CD14-positive monocyte (primary cell): ENCODE measurements around the gene SH2D4B. TPM values are rescaled to one million over a fixed set of nuclear protein-coding genes. Genes with fewer than 3 reads are reported as not detected.

Experiments
- DNase-seq, 3 donors: peaks; one replicate each; pipeline ENCODE4 v3.0.0-alpha.2; 2011 to 2022
- H2AFZ ChIP-seq: 2 replicates; pipeline ENCODE4 v1.6.0; 2012; ENCODE audit warnings: mild to moderate bottlenecking, low read depth, low read length, inconsistent platforms; ENCODE audit not compliant: insufficient read depth, poor library complexity, severe bottlenecking
- H3K27ac ChIP-seq, 2 donors: 1 replicate in 1 of 2; 2 replicates in 1 of 2; pipeline ENCODE4 v1.5.1; 2012 to 2013; ENCODE audit warnings: low read length in 2 of 2, control low read depth in 1 of 2, inconsistent platforms in 1 of 2, low read depth in 1 of 2, mild to moderate bottlenecking in 1 of 2
- H3K27me3 ChIP-seq, 2 donors: one replicate each; pipeline versions ENCODE4 v1.6.0 to v1.6.1; 2011 to 2013; ENCODE audit warnings: low read length in 2 of 2; ENCODE audit not compliant: control insufficient read depth in 2 of 2, insufficient read depth in 2 of 2
- H3K36me3 ChIP-seq, 2 donors: replicated peaks in 1 of 2; 1 replicate in 1 of 2; 2 replicates in 1 of 2; pipeline versions ENCODE4 v1.5.1 to v1.6.1; 2012 to 2013; ENCODE audit warnings: low read length in 2 of 2, control low read depth in 1 of 2, inconsistent platforms in 1 of 2, mild to moderate bottlenecking in 1 of 2; ENCODE audit not compliant: insufficient read depth in 2 of 2, control insufficient read depth in 1 of 2
- H3K4me1 ChIP-seq, 2 donors: 1 replicate in 1 of 2; 2 replicates in 1 of 2; pipeline versions ENCODE4 v1.5.1 to v1.6.1; 2012 to 2013; ENCODE audit warnings: low read length in 2 of 2, control low read depth in 1 of 2, inconsistent platforms in 1 of 2, mild to moderate bottlenecking in 1 of 2, moderate library complexity in 1 of 2; ENCODE audit not compliant: insufficient read depth in 2 of 2, control insufficient read depth in 1 of 2
- H3K4me2 ChIP-seq: replicated peaks from 2 replicates; pipeline ENCODE3; 2012; ENCODE audit warnings: low read length, moderate library complexity, mild to moderate bottlenecking; ENCODE audit not compliant: poor library complexity, severe bottlenecking; ENCODE audit errors: extremely low read depth
- H3K4me3 ChIP-seq, 3 experiments: fragments of 200-600 bp in 1 of 3; sonication (generic) in 1 of 3; replicated peaks in 1 of 3; 1 replicate in 2 of 3; 2 replicates in 1 of 3; pipeline ENCODE4 v1.5.1; 2011 to 2013; ENCODE audit warnings: low read length in 3 of 3, mild to moderate bottlenecking in 3 of 3, control low read depth in 2 of 3, low read depth in 2 of 3, inconsistent platforms in 1 of 3, moderate library complexity in 1 of 3
- H3K79me2 ChIP-seq: 2 replicates; pipeline ENCODE4 v1.6.0; 2012; ENCODE audit warnings: mild to moderate bottlenecking, control low read depth, inconsistent platforms, low read length, moderate library complexity; ENCODE audit not compliant: insufficient read depth
- H3K9ac ChIP-seq: 2 replicates; pipeline ENCODE4 v1.6.0; 2017; ENCODE audit warnings: low read length, mild to moderate bottlenecking; ENCODE audit not compliant: insufficient read depth, poor library complexity, severe bottlenecking
- H3K9me3 ChIP-seq, 2 donors: replicated peaks in 1 of 2; 1 replicate in 1 of 2; 2 replicates in 1 of 2; pipeline versions ENCODE4 v1.5.1 to v1.6.1; 2012 to 2013; ENCODE audit warnings: low read length in 2 of 2, control low read depth in 1 of 2; ENCODE audit not compliant: control insufficient read depth in 1 of 2, insufficient read depth in 1 of 2
- H4K20me1 ChIP-seq: 2 replicates; pipeline ENCODE4 v1.6.0; 2012; ENCODE audit warnings: mild to moderate bottlenecking, low read length, control low read depth, moderate library complexity; ENCODE audit not compliant: insufficient read depth
- H3K27ac Mint-ChIP-seq, 7 donors: one replicate each; pipeline ENCODE4 v1.8.0; 2020; ENCODE audit warnings: mild to moderate bottlenecking in 7 of 7, mixed read lengths in 7 of 7, moderate library complexity in 6 of 7, inconsistent platforms in 2 of 7
- H3K27me3 Mint-ChIP-seq, 3 donors: one replicate each; pipeline ENCODE4 v1.8.0; 2021 to 2022; ENCODE audit warnings: low read depth in 3 of 3, mild to moderate bottlenecking in 3 of 3, mixed read lengths in 3 of 3, moderate library complexity in 3 of 3, inconsistent platforms in 1 of 3
- H3K36me3 Mint-ChIP-seq, 2 donors: one replicate each; pipeline ENCODE4 v1.8.0; 2020; ENCODE audit warnings: mixed read lengths in 2 of 2, inconsistent platforms in 1 of 2, mild to moderate bottlenecking in 1 of 2
- H3K4me1 Mint-ChIP-seq: one replicate; pipeline ENCODE4 v1.8.0; 2020; ENCODE audit warnings: mild to moderate bottlenecking, mixed read lengths
- H3K4me3 Mint-ChIP-seq, 2 donors: one replicate each; pipeline ENCODE4 v1.8.0; 2020; ENCODE audit warnings: mild to moderate bottlenecking in 2 of 2, mixed read lengths in 2 of 2, moderate library complexity in 1 of 2
- H3K9me3 Mint-ChIP-seq, 7 donors: one replicate each; pipeline ENCODE4 v1.8.0; 2020 to 2022; ENCODE audit warnings: mixed read lengths in 7 of 7, mild to moderate bottlenecking in 6 of 7, moderate library complexity in 6 of 7, inconsistent platforms in 2 of 7
- CTCF ChIP-seq: fragments of 200-600 bp; IDR thresholded peaks from one replicate; pipeline ENCODE4 v1.8.0; 2022; ENCODE audit warnings: antibody characterized with exemption, mild to moderate bottlenecking
- WGBS: methylation state at CpG from one replicate; pipeline ENCODE4 v1.1.5; 2013; ENCODE audit warnings: missing lambda C conversion rate; ENCODE audit not compliant: insufficient coverage; 5-methylcytosine and 5-hydroxymethylcytosine counted together
- intact Hi-C, 2 donors: fragments of 100-400 bp; cut with micrococcal nuclease; formaldehyde crosslinking; loops; one replicate each; pipeline versions ENCODE4 v1.15.0 to v1.15.1; 2023
- polyA plus RNA-seq, 3 donors: library from polyadenylated mRNA; depleted of rRNA in 1 of 3; unstranded in 2 of 3; stranded (reverse) in 1 of 3; fragments of 300-500 nt in 2 of 3; fragments of >200 nt in 1 of 3; fragmentation: Illumina TruSeq in 2 of 3; gene quantifications; 1 replicate in 2 of 3; 2 replicates in 1 of 3; pipeline ENCODE4 v1.2.3, GENCODE V29; 2012 to 2021

The SH2D4B gene
- polyA plus RNA-seq, 3 donors, result 0.01 TPM; not detected in 2

GRCh38 chr10:80579181-80579763 is 41.6 kb downstream of the SH2D4B start:
- H3K9me3 ChIP-seq, result peaks cover 0 to 8% of the 10 kb centered on the region in 2 donors

More at GRCh38 chr10:80579181-80579763, 41.6 kb downstream of the SH2D4B start:
- Mint-ChIP-seq H3K36me3 (no peaks in the 10 kb centered on the region), H3K27me3 (peaks cover 0 to 7% (median 5%) of the 10 kb centered on the region in 3 donors), H3K4me1 (peaks cover 40% of the 10 kb centered on the region), H3K27ac (peak overlapping the region in 2 of 7 donors; percentile 51 to 69), H3K4me3 (peak overlapping the region; percentile 6 to 61), H3K9me3 (peaks cover 4 to 12% (median 6%) of the 10 kb centered on the region in 7 donors)
- no peak overlapping the region for H3K4me2 ChIP-seq
- peaks cover 31 to 37% of the 10 kb centered on the region in 2 donors for H3K4me1 ChIP-seq
- H3K79me2 ChIP-seq, result no peaks in the 10 kb centered on the region
- WGBS, result 0% methylated on average over 1 of the region's 5 CpGs
- no peak overlapping the region for H3K27ac ChIP-seq
- H3K4me3 ChIP-seq, result no peak overlapping the region
- H3K9ac ChIP-seq, result no peak overlapping the region
- no peak for DNase-seq
- H2AFZ ChIP-seq, result no peak overlapping the region
- no peaks in the 10 kb centered on the region for H4K20me1 ChIP-seq
- no peaks in the 10 kb centered on the region for H3K36me3 ChIP-seq
- TF ChIP-seq CTCF, result no peak
- intact Hi-C loops, result no loop called here
- no peaks in the 10 kb centered on the region for H3K27me3 ChIP-seq
